CD14-positive monocyte (primary cell): ENCODE data around the gene CNNM2. TPM values are rescaled to one million over a fixed set of nuclear protein-coding genes. Genes with fewer than 3 reads are reported as not detected.

Source experiments
- DNase-seq, 3 donors: peaks; one replicate each; pipeline ENCODE4 v3.0.0-alpha.2; 2011 to 2022
- H2AFZ ChIP-seq: 2 replicates; pipeline ENCODE4 v1.6.0; 2012; ENCODE audit warnings: mild to moderate bottlenecking, low read depth, low read length, inconsistent platforms; ENCODE audit not compliant: insufficient read depth, poor library complexity, severe bottlenecking
- H3K27ac ChIP-seq, 2 donors: 1 replicate in 1 of 2; 2 replicates in 1 of 2; pipeline ENCODE4 v1.5.1; 2012 to 2013; ENCODE audit warnings: low read length in 2 of 2, control low read depth in 1 of 2, inconsistent platforms in 1 of 2, low read depth in 1 of 2, mild to moderate bottlenecking in 1 of 2
- H3K27me3 ChIP-seq, 2 donors: one replicate each; pipeline versions ENCODE4 v1.6.0 to v1.6.1; 2011 to 2013; ENCODE audit warnings: low read length in 2 of 2; ENCODE audit not compliant: control insufficient read depth in 2 of 2, insufficient read depth in 2 of 2
- H3K36me3 ChIP-seq, 2 donors: replicated peaks in 1 of 2; 1 replicate in 1 of 2; 2 replicates in 1 of 2; pipeline versions ENCODE4 v1.5.1 to v1.6.1; 2012 to 2013; ENCODE audit warnings: low read length in 2 of 2, control low read depth in 1 of 2, inconsistent platforms in 1 of 2, mild to moderate bottlenecking in 1 of 2; ENCODE audit not compliant: insufficient read depth in 2 of 2, control insufficient read depth in 1 of 2
- H3K4me1 ChIP-seq, 2 donors: 1 replicate in 1 of 2; 2 replicates in 1 of 2; pipeline versions ENCODE4 v1.5.1 to v1.6.1; 2012 to 2013; ENCODE audit warnings: low read length in 2 of 2, control low read depth in 1 of 2, inconsistent platforms in 1 of 2, mild to moderate bottlenecking in 1 of 2, moderate library complexity in 1 of 2; ENCODE audit not compliant: insufficient read depth in 2 of 2, control insufficient read depth in 1 of 2
- H3K4me2 ChIP-seq: replicated peaks from 2 replicates; pipeline ENCODE3; 2012; ENCODE audit warnings: low read length, moderate library complexity, mild to moderate bottlenecking; ENCODE audit not compliant: poor library complexity, severe bottlenecking; ENCODE audit errors: extremely low read depth
- H3K4me3 ChIP-seq, 3 experiments: fragments of 200-600 bp in 1 of 3; sonication (generic) in 1 of 3; replicated peaks in 1 of 3; 1 replicate in 2 of 3; 2 replicates in 1 of 3; pipeline ENCODE4 v1.5.1; 2011 to 2013; ENCODE audit warnings: low read length in 3 of 3, mild to moderate bottlenecking in 3 of 3, control low read depth in 2 of 3, low read depth in 2 of 3, inconsistent platforms in 1 of 3, moderate library complexity in 1 of 3
- H3K79me2 ChIP-seq: 2 replicates; pipeline ENCODE4 v1.6.0; 2012; ENCODE audit warnings: mild to moderate bottlenecking, control low read depth, inconsistent platforms, low read length, moderate library complexity; ENCODE audit not compliant: insufficient read depth
- H3K9ac ChIP-seq: 2 replicates; pipeline ENCODE4 v1.6.0; 2017; ENCODE audit warnings: low read length, mild to moderate bottlenecking; ENCODE audit not compliant: insufficient read depth, poor library complexity, severe bottlenecking
- H3K9me3 ChIP-seq, 2 donors: replicated peaks in 1 of 2; 1 replicate in 1 of 2; 2 replicates in 1 of 2; pipeline versions ENCODE4 v1.5.1 to v1.6.1; 2012 to 2013; ENCODE audit warnings: low read length in 2 of 2, control low read depth in 1 of 2; ENCODE audit not compliant: control insufficient read depth in 1 of 2, insufficient read depth in 1 of 2
- H4K20me1 ChIP-seq: 2 replicates; pipeline ENCODE4 v1.6.0; 2012; ENCODE audit warnings: mild to moderate bottlenecking, low read length, control low read depth, moderate library complexity; ENCODE audit not compliant: insufficient read depth
- H3K27ac Mint-ChIP-seq, 7 donors: one replicate each; pipeline ENCODE4 v1.8.0; 2020; ENCODE audit warnings: mild to moderate bottlenecking in 7 of 7, mixed read lengths in 7 of 7, moderate library complexity in 6 of 7, inconsistent platforms in 2 of 7
- H3K27me3 Mint-ChIP-seq, 3 donors: one replicate each; pipeline ENCODE4 v1.8.0; 2021 to 2022; ENCODE audit warnings: low read depth in 3 of 3, mild to moderate bottlenecking in 3 of 3, mixed read lengths in 3 of 3, moderate library complexity in 3 of 3, inconsistent platforms in 1 of 3
- H3K36me3 Mint-ChIP-seq, 2 donors: one replicate each; pipeline ENCODE4 v1.8.0; 2020; ENCODE audit warnings: mixed read lengths in 2 of 2, inconsistent platforms in 1 of 2, mild to moderate bottlenecking in 1 of 2
- H3K4me1 Mint-ChIP-seq: one replicate; pipeline ENCODE4 v1.8.0; 2020; ENCODE audit warnings: mild to moderate bottlenecking, mixed read lengths
- H3K4me3 Mint-ChIP-seq, 2 donors: one replicate each; pipeline ENCODE4 v1.8.0; 2020; ENCODE audit warnings: mild to moderate bottlenecking in 2 of 2, mixed read lengths in 2 of 2, moderate library complexity in 1 of 2
- H3K9me3 Mint-ChIP-seq, 7 donors: one replicate each; pipeline ENCODE4 v1.8.0; 2020 to 2022; ENCODE audit warnings: mixed read lengths in 7 of 7, mild to moderate bottlenecking in 6 of 7, moderate library complexity in 6 of 7, inconsistent platforms in 2 of 7
- WGBS: methylation state at CpG from one replicate; pipeline ENCODE4 v1.1.5; 2013; ENCODE audit warnings: missing lambda C conversion rate; ENCODE audit not compliant: insufficient coverage; 5-methylcytosine and 5-hydroxymethylcytosine counted together
- intact Hi-C, 2 donors: fragments of 100-400 bp; cut with micrococcal nuclease; formaldehyde crosslinking; loops; one replicate each; pipeline versions ENCODE4 v1.15.0 to v1.15.1; 2023
- polyA plus RNA-seq, 3 donors: library from polyadenylated mRNA; depleted of rRNA in 1 of 3; unstranded in 2 of 3; stranded (reverse) in 1 of 3; fragments of 300-500 nt in 2 of 3; fragments of >200 nt in 1 of 3; fragmentation: Illumina TruSeq in 2 of 3; gene quantifications; 1 replicate in 2 of 3; 2 replicates in 1 of 3; pipeline ENCODE4 v1.2.3, GENCODE V29; 2012 to 2021
- TF ChIP-seq, protein P1 (sequence below): fragments of 200-600 bp; IDR thresholded peaks from one replicate; pipeline ENCODE4 v1.8.0; 2022; ENCODE audit warnings: antibody characterized with exemption, mild to moderate bottlenecking

The CNNM2 gene
- polyA plus RNA-seq, 3 donors, result 1.6 to 3.8 (median 2.2) TPM

DNA sequence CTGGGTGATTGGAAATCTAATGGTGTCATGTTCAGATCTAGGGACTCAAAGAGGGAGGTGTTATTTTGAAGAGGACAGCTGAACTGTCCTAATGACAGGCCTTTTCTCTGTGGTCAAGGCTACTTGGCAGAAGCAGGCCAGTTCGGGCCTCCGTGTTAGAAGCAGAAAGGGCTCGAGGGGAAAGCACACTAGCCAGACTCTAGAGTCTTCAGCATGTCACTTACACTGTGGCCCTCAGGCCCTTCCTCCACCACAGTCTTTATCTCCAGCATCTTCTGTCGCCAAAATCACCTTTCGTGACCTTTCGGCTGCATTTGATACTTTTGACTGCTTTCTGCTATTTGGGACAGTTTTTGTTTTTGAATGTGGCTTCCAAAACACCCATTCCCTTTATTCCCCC lies 123.3 kb downstream of the CNNM2 start:
- no peaks in the 10 kb centered on the region for H3K4me1 Mint-ChIP-seq
- no peaks in the 10 kb centered on the region for H3K9me3 Mint-ChIP-seq
- H3K79me2 ChIP-seq, result no peaks in the 10 kb centered on the region
- H3K27me3 ChIP-seq, result no peaks in the 10 kb centered on the region
- H3K27ac Mint-ChIP-seq, result no peak overlapping the region
- no peak overlapping the region for H2AFZ ChIP-seq
- H3K4me1 ChIP-seq, result no peaks in the 10 kb centered on the region
- H3K4me3 Mint-ChIP-seq, result no peak overlapping the region
- no peaks in the 10 kb centered on the region for H3K36me3 Mint-ChIP-seq
- TF ChIP-seq, protein P1, sequence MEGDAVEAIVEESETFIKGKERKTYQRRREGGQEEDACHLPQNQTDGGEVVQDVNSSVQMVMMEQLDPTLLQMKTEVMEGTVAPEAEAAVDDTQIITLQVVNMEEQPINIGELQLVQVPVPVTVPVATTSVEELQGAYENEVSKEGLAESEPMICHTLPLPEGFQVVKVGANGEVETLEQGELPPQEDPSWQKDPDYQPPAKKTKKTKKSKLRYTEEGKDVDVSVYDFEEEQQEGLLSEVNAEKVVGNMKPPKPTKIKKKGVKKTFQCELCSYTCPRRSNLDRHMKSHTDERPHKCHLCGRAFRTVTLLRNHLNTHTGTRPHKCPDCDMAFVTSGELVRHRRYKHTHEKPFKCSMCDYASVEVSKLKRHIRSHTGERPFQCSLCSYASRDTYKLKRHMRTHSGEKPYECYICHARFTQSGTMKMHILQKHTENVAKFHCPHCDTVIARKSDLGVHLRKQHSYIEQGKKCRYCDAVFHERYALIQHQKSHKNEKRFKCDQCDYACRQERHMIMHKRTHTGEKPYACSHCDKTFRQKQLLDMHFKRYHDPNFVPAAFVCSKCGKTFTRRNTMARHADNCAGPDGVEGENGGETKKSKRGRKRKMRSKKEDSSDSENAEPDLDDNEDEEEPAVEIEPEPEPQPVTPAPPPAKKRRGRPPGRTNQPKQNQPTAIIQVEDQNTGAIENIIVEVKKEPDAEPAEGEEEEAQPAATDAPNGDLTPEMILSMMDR, result no peak
- DNase-seq, result no peak
- WGBS, result 97% methylated on average over 3 of the region's 6 CpGs
- H4K20me1 ChIP-seq, result no peaks in the 10 kb centered on the region
- intact Hi-C loops, result no loop called here
- no peak overlapping the region for H3K27ac ChIP-seq
- no peak overlapping the region for H3K4me3 ChIP-seq
- H3K9me3 ChIP-seq, result no peaks in the 10 kb centered on the region
- H3K9ac ChIP-seq, result no peak overlapping the region
- H3K36me3 ChIP-seq, result no peaks in the 10 kb centered on the region
- peaks cover 0 to 2% (median 0%) of the 10 kb centered on the region in 3 donors for H3K27me3 Mint-ChIP-seq
- H3K4me2 ChIP-seq, result no peak overlapping the region

DNA sequence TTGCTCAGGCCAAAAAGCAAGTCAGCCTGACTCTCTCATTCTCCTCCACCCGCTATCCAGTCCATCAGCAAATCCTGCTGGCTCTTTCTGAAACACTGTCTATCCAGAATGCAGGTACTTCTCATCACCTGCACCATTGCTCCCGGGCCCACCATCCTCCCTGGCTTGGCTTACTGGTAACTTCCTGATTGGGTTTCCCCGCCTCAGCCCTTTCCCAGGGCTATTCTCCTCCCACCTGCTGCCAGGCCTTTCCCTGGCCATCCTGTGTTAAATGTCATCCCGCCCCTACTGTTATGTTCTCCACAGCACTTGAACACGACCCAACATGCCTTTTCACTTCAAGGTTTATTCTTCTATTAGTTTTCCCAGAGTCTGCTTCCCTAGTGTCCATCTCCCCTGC lies 124.0 kb downstream of the CNNM2 start:
- Histone ChIP-seq H3K9me3 (no peaks in the 10 kb centered on the region), H3K4me2 (no peak overlapping the region), H3K4me3 (no peak overlapping the region), H3K27me3 (no peaks in the 10 kb centered on the region), H4K20me1 (no peaks in the 10 kb centered on the region), H3K79me2 (no peaks in the 10 kb centered on the region), H3K4me1 (no peaks in the 10 kb centered on the region), H3K27ac (no peak overlapping the region), H3K9ac (no peak overlapping the region), H3K36me3 (no peaks in the 10 kb centered on the region), H2AFZ (no peak overlapping the region)
- no peak for DNase-seq
- no peaks in the 10 kb centered on the region for H3K36me3 Mint-ChIP-seq
- TF ChIP-seq, protein P1, result no peak
- peak overlapping the region in 2 of 7 donors; percentile 24 to 66 for H3K27ac Mint-ChIP-seq
- intact Hi-C loops, result no loop called here
- H3K27me3 Mint-ChIP-seq, result peaks cover 0 to 2% (median 0%) of the 10 kb centered on the region in 3 donors
- H3K4me3 Mint-ChIP-seq, result peak overlapping the region in 1 of 2 donors; percentile 10
- WGBS, result 93% methylated on average over 5 of the region's 5 CpGs
- H3K9me3 Mint-ChIP-seq, result no peaks in the 10 kb centered on the region
- H3K4me1 Mint-ChIP-seq, result no peaks in the 10 kb centered on the region
